Right lobe of liver (tissue), 6 donors: ENCODE results near the gene KDM4B. TPM values are rescaled to one million over a fixed set of nuclear protein-coding genes. Genes with fewer than 3 reads are reported as not detected.

Experiments used
- ATAC-seq, 4 donors: fragments of 200-7000 bp; cut with Tn5 transposase; one replicate each; pipeline ENCODE4 v1.9.1; 2020; ENCODE audit warnings: mild to moderate bottlenecking in 4 of 4, moderate library complexity in 4 of 4
- DNase-seq, 3 donors: peaks; one replicate each; pipeline ENCODE4 v3.0.0-alpha.2; 2020
- H3K27ac ChIP-seq, 3 donors: fragments of 200-600 bp; one replicate each; pipeline ENCODE4 v1.8.0; 2022
- H3K27me3 ChIP-seq, 2 donors: fragments of 200-600 bp; one replicate each; pipeline ENCODE4 v1.8.0; 2022
- H3K36me3 ChIP-seq, 4 donors: fragments of 200-600 bp; sonication (generic) in 1 of 4; one replicate each; pipeline versions ENCODE4 v1.5.1 to v1.8.0; 2017 to 2022; ENCODE audit warnings: control low read depth in 1 of 4
- H3K4me1 ChIP-seq, 4 donors: fragments of 200-600 bp; sonication (generic) in 1 of 4; one replicate each; pipeline versions ENCODE4 v1.5.1 to v1.8.0; 2017 to 2022; ENCODE audit warnings: control low read depth in 1 of 4
- H3K4me3 ChIP-seq, 3 donors: fragments of 200-600 bp; one replicate each; pipeline ENCODE4 v1.8.0; 2022
- H3K9me3 ChIP-seq, 4 donors: fragments of 200-600 bp; sonication (generic) in 1 of 4; one replicate each; pipeline versions ENCODE4 v1.5.1 to v1.8.0; 2017 to 2022; ENCODE audit warnings: control low read depth in 1 of 4
- CTCF ChIP-seq, 4 donors: fragments of 200-600 bp in 3 of 4; fragments of 450-650 bp in 1 of 4; IDR thresholded peaks; one replicate each; pipeline versions ENCODE4 v1.5.1 to v1.8.0; 2016 to 2022; ENCODE audit warnings: antibody characterized with exemption in 4 of 4, mild to moderate bottlenecking in 2 of 4
- POLR2A ChIP-seq: fragments of 450-650 bp; IDR thresholded peaks from one replicate; pipeline ENCODE4 v1.6.1; 2017; ENCODE audit warnings: antibody characterized with exemption, mild to moderate bottlenecking
- WGBS: methylation state at CpG from one replicate; pipeline ENCODE4 v1.1.6; 2018; ENCODE audit warnings: low coverage, low lambda C conversion rate; ENCODE audit not compliant: insufficient coverage; ENCODE audit errors: missing lambda C conversion rate; 5-methylcytosine and 5-hydroxymethylcytosine counted together
- intact Hi-C, 2 donors: fragments of 100-400 bp; cut with DNase I; formaldehyde crosslinking; loops; one replicate each; pipeline versions ENCODE4 v1.11.2 to v1.14.1; 2022
- total RNA-seq, 6 experiments: library from RNA; depleted of rRNA in 2 of 6; stranded (reverse); fragments of >200 nt in 2 of 6; fragmentation: NEBNext Ultra II Directional in 3 of 6; extraction: Animal tissue kit (Norgen Biotek cat#: 25700) in 3 of 6; gene quantifications; one replicate each; pipeline versions ENCODE4 v1.1.0 to v1.2.4, GENCODE V29; 2016 to 2023
- donor health status: DM: no; HTN: yes; CAD: no.
- donor health status: DM: no; HTN: no; CAD: no.
- donor health status: DM: no; HTN: no; CAD: no.
- donor health status: DM: no; HTN: yes; CAD: no.
- donor health status: DM: no; HTN: yes; CAD: no.

KDM4B gene
- total RNA-seq, 6 experiments from 2014 or later = 14.2 to 36.9 (median 29.1) TPM

GRCh38 chr19:4980838-4981680 lies 12.1 kb downstream of the KDM4B start:
- H3K36me3 ChIP-seq = no peaks in the 10 kb centered on the region
- 60% methylated on average over 1 of the region's 27 CpGs for WGBS
- no peak for DNase-seq
- no peaks in the 10 kb centered on the region for H3K9me3 ChIP-seq
- H3K4me3 ChIP-seq = no peak overlapping the region
- no peak overlapping the region for H3K27ac ChIP-seq
- peak in 1 of 4 donors; percentile 4 for ATAC-seq
- intact Hi-C loops = no loop called here
- peaks cover 0 to 34% (median 17%) of the 10 kb centered on the region in 4 donors for H3K4me1 ChIP-seq
- no peaks in the 10 kb centered on the region for H3K27me3 ChIP-seq
- TF ChIP-seq CTCF (IDR thresholded peaks at IDR 0.05) (no peak), POLR2A (no peak)

DNA sequence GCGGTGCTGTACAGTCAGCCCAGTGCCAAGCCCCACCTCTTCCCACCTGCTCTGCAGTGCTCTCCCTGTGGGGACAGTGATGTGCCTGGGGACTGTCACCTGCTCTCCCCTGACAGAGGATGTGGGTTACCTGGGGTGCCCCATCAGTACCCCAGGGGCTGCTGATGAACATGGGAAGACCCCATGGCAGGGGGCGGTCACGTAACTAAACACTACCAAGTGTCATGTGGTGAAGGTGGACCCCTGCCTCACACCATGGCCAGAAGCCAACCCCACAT lies 12.7 kb downstream of the KDM4B start:
- intact Hi-C loops = no loop called here
- Histone ChIP-seq H3K4me1 (peaks cover 0 to 29% (median 13%) of the 10 kb centered on the region in 4 donors), H3K27ac (no peak overlapping the region), H3K4me3 (no peak overlapping the region), H3K27me3 (no peaks in the 10 kb centered on the region), H3K9me3 (no peaks in the 10 kb centered on the region), H3K36me3 (no peaks in the 10 kb centered on the region)
- ATAC-seq (peak in 1 of 4 donors; percentile 6), DNase-seq (no peak)
- WGBS = no CpG with 5 or more reads among the region's 3 CpGs
- TF ChIP-seq CTCF (IDR thresholded peaks at IDR 0.05) (no peak), POLR2A (no peak)

- no peak overlapping the region for H3K27ac ChIP-seq
- H3K4me1 ChIP-seq = peaks cover 0 to 16% (median 6%) of the 10 kb centered on the region in 4 donors
Measured at GRCh38 chr19:4983346-4984105, 14.6 kb downstream of the KDM4B start.

DNA sequence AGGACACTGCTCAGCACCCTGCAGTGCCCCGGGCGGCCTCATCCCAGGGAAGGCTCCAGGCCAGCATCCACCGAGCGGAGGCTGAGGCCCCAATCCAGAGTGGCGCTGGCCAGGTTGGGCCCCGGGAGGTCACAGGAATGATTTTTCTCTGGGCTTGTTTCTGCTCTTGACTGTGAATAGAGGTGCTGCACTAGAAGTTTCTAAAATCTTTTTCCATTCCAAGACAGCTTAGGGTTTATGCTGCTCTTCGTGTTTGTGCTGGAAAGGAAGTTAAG lies 15.1 kb downstream of the KDM4B start:
- DNase-seq (no peak), ATAC-seq (no peak)
- no peaks in the 10 kb centered on the region for H3K27me3 ChIP-seq
- no peak overlapping the region for H3K27ac ChIP-seq
- WGBS = 80% methylated on average over 1 of the region's 7 CpGs
- no peak overlapping the region for H3K4me3 ChIP-seq
- peaks cover 0 to 11% (median 4%) of the 10 kb centered on the region in 4 donors for H3K4me1 ChIP-seq
- H3K9me3 ChIP-seq = no peaks in the 10 kb centered on the region
- no peak for TF ChIP-seq POLR2A
- TF ChIP-seq CTCF (IDR thresholded peaks at IDR 0.05) = no peak
- intact Hi-C loops = no loop called here
- H3K36me3 ChIP-seq = no peaks in the 10 kb centered on the region

More at GRCh38 chr19:4983346-4984105, 14.6 kb downstream of the KDM4B start:
- no peak overlapping the region for H3K4me3 ChIP-seq
- TF ChIP-seq CTCF (IDR thresholded peaks at IDR 0.05) = no peak
- intact Hi-C loops = no loop called here
- no peaks in the 10 kb centered on the region for H3K9me3 ChIP-seq
- WGBS = 87% methylated on average over 14 of the region's 23 CpGs
- no peaks in the 10 kb centered on the region for H3K27me3 ChIP-seq
- no peaks in the 10 kb centered on the region for H3K36me3 ChIP-seq
- DNase-seq = no peak
- no peak for ATAC-seq
